ENCODE results near the gene PAX8. TPM values are rescaled to one million over a fixed set of nuclear protein-coding genes. Genes with fewer than 3 reads are reported as not detected.

The PAX8 gene
- total and polyA plus RNA-seq, 2 experiments from 2014 or later = 0.21 to 0.32 TPM

DNA sequence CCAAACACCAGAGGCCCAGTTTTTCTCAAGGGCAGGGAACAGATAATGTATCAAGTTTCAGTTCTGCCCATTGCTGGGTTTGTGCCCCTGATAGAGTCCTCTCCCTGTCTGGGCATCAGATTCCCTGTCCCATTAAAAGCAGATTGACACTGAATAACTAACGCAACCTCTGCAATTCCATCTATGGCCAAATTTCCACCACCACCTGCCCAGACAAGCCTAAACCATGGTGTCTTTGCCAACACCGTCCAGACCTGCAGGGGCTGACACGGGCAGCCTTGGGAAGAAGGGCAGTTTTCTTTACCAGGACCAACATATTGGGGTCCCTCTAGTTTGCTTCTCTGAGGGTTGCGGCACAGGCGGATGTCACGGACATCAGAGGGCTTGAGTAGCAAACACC, 26.4 kb upstream of the PAX8 start (continued):
- TF ChIP-seq POLR2AphosphoS5 (IDR thresholded peaks at IDR 0.05; ENCODE audit: low read depth) (no peak), ZNF114 (CRISPR knock-in tag; IDR thresholded peaks at IDR 0.05) (no peak), EZH2 (IDR thresholded peaks at IDR 0.05; ENCODE audit: low read depth, unreplicated experiment) (no peak)

DNA sequence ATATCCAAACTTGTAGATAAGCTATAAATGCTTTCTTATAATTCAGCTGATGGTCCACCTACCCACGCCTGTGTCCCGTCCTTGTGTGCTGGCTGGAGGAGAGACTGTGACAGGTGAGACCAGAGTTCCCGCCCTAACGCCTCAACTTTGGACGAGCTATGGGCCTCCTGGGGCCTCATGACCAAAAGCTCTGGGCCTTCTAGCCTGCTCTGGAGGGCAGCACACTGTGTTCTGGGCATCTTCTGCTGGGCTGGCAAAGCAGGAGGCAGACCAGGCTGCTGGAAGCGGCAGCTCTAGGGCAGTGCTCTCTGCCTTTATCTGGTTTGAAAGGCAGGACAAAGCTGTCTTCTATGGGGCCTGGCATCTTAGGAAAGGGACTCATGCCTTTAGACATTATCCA, 26.0 kb upstream of the PAX8 start:
- H3F3A ChIP-seq (replicated peaks; ENCODE audit: low read depth) = no peaks in the 10 kb centered on the region
- no peaks in the 10 kb centered on the region for H4K20me1 ChIP-seq (replicated peaks; ENCODE audit: insufficient read depth)
- H3K36me3 Mint-ChIP-seq (ENCODE audit: low read depth) = no peaks in the 10 kb centered on the region
- no peak for ATAC-seq
- H3K27me3 Mint-ChIP-seq (ENCODE audit: insufficient read depth, low read depth, poor library complexity) = peaks cover 10% of the 10 kb centered on the region
- DNase-seq (ENCODE audit: low spot score) = no peak
- H3K9me2 ChIP-seq (ENCODE audit: insufficient read depth) = no peaks in the 10 kb centered on the region
- no peaks in the 10 kb centered on the region; the same call in 2 of the 3 replicates for H3K9me3 Mint-ChIP-seq
- H3K27ac ChIP-seq (ENCODE audit: low read depth) = no peak overlapping the region
- no peak overlapping the region for H3K4me3 ChIP-seq
- H3K4me1 ChIP-seq (ENCODE audit: insufficient read depth) = no peaks in the 10 kb centered on the region
- H3K79me2 ChIP-seq (replicated peaks; ENCODE audit: insufficient read depth) = no peaks in the 10 kb centered on the region
- no peak overlapping the region for H3K4me2 ChIP-seq
- TF ChIP-seq EZH2 (IDR thresholded peaks at IDR 0.05; ENCODE audit: low read depth, unreplicated experiment) (no peak), NANOG (IDR thresholded peaks at IDR 0.05; ENCODE audit: borderline replicate concordance) (no peak), EZH2phosphoT487 (IDR thresholded peaks at IDR 0.05; ENCODE audit: unreplicated experiment) (no peak), CREB1 (CRISPR knock-in tag; IDR thresholded peaks at IDR 0.05; ENCODE audit: low read depth) (no peak), JUNB (IDR thresholded peaks at IDR 0.05; ENCODE audit: unreplicated experiment) (no peak), STAT1 (IDR thresholded peaks at IDR 0.05; ENCODE audit: unreplicated experiment) (no peak), ZNF114 (CRISPR knock-in tag; IDR thresholded peaks at IDR 0.05) (no peak), ZNF462 (CRISPR knock-in tag; IDR thresholded peaks at IDR 0.05) (no peak), ZNF331 (CRISPR knock-in tag; IDR thresholded peaks at IDR 0.05; ENCODE audit: low read depth) (no peak), POLR2AphosphoS5 (IDR thresholded peaks at IDR 0.05; ENCODE audit: low read depth) (no peak), REST (IDR thresholded peaks at IDR 0.05; ENCODE audit: unreplicated experiment) (no peak)
- TF ChIP-seq, protein P1, sequence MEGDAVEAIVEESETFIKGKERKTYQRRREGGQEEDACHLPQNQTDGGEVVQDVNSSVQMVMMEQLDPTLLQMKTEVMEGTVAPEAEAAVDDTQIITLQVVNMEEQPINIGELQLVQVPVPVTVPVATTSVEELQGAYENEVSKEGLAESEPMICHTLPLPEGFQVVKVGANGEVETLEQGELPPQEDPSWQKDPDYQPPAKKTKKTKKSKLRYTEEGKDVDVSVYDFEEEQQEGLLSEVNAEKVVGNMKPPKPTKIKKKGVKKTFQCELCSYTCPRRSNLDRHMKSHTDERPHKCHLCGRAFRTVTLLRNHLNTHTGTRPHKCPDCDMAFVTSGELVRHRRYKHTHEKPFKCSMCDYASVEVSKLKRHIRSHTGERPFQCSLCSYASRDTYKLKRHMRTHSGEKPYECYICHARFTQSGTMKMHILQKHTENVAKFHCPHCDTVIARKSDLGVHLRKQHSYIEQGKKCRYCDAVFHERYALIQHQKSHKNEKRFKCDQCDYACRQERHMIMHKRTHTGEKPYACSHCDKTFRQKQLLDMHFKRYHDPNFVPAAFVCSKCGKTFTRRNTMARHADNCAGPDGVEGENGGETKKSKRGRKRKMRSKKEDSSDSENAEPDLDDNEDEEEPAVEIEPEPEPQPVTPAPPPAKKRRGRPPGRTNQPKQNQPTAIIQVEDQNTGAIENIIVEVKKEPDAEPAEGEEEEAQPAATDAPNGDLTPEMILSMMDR (conservative IDR thresholded peaks at IDR 0.05; ENCODE audit: low read depth in 2 of 2) = no peak
- TF ChIP-seq, protein P2, sequence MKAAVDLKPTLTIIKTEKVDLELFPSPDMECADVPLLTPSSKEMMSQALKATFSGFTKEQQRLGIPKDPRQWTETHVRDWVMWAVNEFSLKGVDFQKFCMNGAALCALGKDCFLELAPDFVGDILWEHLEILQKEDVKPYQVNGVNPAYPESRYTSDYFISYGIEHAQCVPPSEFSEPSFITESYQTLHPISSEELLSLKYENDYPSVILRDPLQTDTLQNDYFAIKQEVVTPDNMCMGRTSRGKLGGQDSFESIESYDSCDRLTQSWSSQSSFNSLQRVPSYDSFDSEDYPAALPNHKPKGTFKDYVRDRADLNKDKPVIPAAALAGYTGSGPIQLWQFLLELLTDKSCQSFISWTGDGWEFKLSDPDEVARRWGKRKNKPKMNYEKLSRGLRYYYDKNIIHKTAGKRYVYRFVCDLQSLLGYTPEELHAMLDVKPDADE (IDR thresholded peaks at IDR 0.05) = no peak
- H2AFZ ChIP-seq = no peak overlapping the region
- no peak overlapping the region for H3K27ac Mint-ChIP-seq
- no peaks in the 10 kb centered on the region for H3K36me3 ChIP-seq (ENCODE audit: insufficient read depth)
- H3K4me3 Mint-ChIP-seq = no peak overlapping the region
- H3K4me1 Mint-ChIP-seq = peaks cover 4% of the 10 kb centered on the region; the same call in 1 of the 3 replicates
- no peaks in the 10 kb centered on the region for H3K27me3 ChIP-seq (ENCODE audit: insufficient read depth)

Data from GM23338 (cell line).